GM18909 (cell line): ENCODE measurements around the gene HSPB2.
A peak's percentile ranks its signal among the peaks of the same experiment; 100 is the strongest.
"Not testable (repeated sequence)": the region's sequence is repeated elsewhere in the genome, so short reads cannot be mapped to it uniquely, and the experiment has no call there.

Experiments used
- ATAC-seq: cut with Tn5 transposase; IDR thresholded peaks from one replicate; pipeline ENCODE4 v1.9.1; 2021; ENCODE audit warnings: mild to moderate bottlenecking; ENCODE audit not compliant: unreplicated experiment, poor library complexity

HSPB2 gene, protein sequence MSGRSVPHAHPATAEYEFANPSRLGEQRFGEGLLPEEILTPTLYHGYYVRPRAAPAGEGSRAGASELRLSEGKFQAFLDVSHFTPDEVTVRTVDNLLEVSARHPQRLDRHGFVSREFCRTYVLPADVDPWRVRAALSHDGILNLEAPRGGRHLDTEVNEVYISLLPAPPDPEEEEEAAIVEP

DNA sequence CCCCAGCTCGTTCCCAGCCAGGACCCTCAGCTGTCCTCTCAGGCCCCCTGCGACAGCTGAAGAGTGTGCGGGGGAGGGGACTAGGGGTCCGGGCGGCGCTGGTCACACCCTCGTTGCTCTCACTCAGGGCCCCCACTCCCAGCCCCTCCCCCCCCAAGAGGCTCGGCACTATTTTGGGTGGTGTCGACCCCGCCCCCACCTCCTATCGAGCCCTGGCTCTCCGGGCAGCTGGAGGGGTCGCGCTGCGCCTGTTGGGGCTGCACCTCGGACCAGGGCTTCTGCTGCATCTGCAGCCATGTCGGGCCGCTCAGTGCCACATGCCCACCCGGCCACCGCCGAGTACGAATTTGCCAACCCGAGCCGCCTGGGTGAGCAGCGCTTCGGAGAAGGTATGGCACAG lies at the start of gene HSPB2:
HSPB2 (plus strand) TSS at position 200 of the 400 bp plus-strand sequence; CDS start at position 296, 96 bp downstream.
- no peak for ATAC-seq

DNA sequence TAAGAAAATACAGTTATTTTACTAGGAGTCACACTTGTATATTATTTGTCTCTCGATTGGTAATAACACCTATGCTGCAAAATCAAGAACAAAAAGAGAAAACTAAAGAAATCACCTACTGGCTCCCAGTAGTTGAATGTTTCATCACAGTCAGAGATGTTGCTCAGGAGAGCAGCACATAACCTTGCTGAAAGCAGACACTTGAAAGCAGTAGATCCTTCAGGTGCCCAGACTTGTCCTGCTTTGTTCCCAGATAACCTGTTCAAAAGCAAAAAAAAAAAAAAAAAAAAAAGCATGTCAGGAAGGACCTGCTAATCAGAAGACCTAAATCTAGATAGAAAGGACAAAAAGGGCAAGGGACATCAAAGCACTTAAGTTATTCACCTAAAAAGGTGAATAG lies 42.4 kb upstream of the HSPB2 start:
- ATAC-seq = no peak

DNA sequence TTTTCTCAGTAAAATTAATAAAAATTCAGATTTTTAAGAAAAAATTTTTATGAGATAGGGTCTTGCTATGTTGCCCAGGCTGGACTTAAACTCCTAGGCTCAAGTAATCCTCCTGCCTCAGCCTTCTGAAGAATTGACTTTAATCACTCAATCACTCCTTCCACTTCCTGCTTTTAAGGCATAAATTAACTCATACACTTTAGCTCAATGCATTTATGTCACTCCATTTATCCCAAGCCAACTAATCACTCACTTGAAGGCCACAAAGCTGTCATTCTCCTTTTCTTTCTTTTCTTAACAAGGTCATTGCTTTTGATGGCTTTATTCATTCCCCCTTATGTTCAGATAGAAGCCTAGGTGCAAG lies 42.0 kb upstream of the HSPB2 start:
- peak; percentile 8 for ATAC-seq

DNA sequence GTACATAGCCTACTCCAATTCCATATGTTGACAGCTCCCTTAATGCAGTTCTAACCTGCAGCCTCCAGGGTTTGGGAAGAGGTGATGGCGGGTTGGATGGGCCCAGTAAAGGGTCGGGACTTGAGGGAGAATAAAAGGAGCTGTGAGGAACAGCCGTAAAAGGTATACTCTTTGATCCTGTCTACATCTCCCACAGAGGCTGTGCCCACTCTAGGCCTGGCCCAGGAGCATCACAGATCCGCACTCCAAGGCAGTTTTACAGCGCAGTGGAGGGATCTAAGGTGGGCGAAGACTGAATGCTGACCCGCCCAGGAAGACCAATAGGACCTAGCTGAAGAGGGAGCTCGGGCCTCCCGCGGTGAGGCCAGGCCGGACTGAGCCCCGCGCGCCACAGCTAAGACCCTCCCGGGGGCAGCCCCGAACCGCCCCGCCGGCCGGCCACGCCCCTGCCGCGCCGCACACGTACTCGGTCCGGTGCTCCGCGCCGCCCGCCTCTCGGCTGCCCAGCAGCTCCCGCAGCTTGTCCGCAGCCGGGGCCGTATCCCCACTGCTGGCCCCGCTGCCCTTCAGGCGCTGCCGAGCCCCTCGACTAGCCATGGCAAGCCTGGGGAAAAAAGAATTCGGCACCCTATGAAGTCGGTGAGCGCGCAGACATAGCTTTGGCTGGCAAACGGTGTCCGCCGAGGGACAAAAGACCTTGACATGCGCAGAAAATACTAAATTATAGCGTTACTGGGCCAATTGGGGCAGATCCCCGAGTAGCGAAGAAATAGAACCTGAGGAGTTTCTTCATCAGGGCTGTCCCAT lies 41.4 kb upstream of the HSPB2 start, which contains the start of gene ALG9:
ALG9 (minus strand) TSS at position 696 of the 807 bp plus-strand sequence; CDS start at position 597, 99 bp downstream.
- ATAC-seq = peak; percentile 92

DNA sequence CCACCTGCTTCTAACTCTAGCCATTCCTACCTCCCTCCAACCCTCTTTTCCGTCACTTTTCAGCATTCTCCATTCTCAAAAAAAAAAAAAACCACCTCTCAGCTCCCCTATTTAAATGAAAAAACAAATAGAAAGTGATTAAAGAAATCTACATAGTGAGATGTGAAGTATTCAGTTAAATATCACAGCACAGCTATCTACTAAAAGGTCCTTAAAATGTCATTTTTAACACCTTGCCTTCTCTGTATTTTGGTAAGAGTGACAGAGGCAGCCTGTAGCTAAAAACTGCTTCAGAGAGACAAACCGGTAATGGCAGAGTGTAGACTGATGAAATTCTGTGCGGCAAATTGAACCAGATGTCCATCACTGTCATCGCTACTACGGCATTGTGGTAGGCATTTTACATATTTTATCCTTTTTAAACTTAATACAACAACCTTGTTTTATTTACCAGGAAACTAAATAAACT lies 40.8 kb upstream of the HSPB2 start:
- ATAC-seq = no peak

DNA sequence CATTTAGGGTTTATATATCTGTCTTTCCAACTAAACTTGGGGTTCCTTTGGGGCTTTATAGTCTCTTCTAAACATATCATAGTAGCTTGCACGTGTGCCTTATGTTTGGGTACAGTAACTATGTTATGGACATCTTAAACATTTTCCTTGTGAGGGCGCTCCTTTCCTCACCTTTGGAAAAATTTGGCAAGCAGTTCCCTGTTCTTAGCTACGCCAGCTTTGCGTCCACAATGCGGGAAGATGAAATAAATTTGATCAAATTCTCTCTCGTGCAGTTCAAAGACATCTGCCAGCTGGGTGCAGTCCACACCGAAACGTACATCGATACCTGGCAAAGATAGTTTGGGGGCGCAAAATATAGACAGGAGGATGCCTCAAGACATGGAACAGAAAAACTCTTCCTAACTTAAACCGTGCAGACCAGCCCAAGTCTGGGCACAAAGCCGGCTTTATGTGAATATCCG lies 34.1 kb upstream of the HSPB2 start:
- peak; percentile 17 for ATAC-seq

DNA sequence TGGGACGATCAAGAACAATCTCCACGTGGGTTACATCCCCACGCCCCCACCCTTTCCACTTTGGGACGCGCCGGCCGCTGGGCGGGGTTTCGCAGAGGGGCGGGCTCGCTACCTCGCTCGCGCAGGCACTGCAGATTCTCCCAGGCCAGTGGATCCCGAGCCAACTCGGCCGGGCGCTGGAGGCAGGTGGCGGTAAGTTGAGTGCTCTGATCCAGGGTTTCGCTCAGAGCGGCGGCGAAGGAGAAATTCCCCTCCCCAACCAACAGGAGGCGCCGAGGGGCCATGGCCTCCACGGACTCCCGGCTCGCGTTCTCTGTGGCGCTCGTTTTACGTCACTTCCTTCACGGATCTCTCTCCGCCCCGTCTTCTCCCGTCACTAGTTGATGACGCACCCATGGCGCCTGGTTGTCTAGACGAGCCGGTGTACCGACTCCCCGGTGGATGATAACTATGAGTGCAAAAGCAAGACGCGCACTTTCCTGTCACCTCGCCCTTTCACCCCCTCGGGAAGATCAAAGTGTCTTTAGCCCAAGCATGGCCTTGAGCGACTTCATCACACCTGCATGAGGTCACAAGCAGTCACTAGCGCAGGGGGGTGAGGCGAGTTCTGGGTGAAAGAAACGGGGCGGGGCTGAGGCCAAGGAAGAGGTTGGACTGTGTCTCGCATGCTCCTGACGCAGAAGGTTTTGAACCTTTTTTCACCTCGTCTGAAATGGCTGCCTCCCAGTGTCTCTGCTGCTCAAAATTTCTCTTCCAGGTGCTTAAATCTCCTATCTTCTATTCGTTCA lies 33.5 kb upstream of the HSPB2 start, which contains the start of the genes CFAP68 and FDXACB1:
CFAP68 (plus strand) TSS at position 693 of the 788 bp plus-strand sequence; CDS start at position 713, 20 bp downstream.
FDXACB1 (minus strand) TSS at position 317 of the 788 bp plus-strand sequence; CDS start at position 284, 33 bp downstream.
- ATAC-seq = peak; percentile 94

DNA sequence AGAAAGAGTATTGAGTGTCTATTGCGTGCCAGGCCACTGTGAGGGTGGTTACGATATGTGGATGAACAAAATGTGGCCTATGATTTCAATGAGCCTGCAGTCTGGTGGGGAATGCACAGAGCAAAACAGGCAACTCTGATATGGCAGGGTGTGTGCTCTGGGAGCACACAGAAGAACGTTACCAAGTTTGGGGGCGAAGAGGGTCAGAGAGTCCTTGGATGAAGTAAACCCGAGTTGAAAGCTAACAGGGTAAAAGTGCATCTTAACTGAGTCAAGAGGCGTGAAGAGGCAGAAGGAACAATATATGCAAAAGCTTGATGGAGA lies 32.9 kb upstream of the HSPB2 start:
- ATAC-seq = no peak

DNA sequence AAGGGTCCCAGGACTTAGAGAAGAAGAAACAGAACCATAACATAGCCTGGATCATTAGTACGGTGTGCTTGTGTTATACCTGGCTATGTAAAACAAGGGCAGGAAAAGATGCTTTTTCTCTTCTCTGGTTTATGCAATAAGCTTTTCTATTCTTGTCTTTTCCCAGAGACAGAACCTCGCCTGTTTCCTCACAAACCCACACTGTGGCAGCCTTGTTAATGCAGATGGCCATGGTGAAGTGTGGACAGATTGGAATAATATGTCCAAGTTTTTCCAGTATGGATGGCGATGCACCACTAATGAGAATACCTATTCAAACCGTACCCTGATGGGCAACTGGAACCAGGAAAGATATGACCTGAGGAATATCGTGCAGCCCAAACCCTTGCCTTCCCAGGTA lies 30.3 kb upstream of the HSPB2 start:
- no peak for ATAC-seq

DNA sequence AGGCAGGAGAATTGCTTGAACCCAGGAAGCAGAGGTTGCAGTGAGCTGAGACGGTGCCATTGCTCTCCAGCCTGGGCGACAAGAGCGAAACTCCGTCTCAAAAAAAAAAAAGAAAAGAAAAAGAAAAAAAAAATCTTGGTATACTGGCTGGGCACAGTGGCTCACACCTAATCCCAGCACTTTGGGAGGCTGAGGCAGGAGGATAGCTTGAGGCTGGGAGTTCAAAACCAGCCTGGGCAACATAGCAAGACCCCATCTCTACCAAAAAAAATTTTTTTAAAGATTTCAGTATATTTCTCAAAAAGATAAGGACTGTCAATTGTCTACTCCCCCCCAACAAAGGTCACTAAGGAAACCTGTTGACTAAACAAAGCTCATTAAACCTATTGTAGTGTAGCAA lies 27.5 kb upstream of the HSPB2 start:
- not testable (repeated sequence) for ATAC-seq

DNA sequence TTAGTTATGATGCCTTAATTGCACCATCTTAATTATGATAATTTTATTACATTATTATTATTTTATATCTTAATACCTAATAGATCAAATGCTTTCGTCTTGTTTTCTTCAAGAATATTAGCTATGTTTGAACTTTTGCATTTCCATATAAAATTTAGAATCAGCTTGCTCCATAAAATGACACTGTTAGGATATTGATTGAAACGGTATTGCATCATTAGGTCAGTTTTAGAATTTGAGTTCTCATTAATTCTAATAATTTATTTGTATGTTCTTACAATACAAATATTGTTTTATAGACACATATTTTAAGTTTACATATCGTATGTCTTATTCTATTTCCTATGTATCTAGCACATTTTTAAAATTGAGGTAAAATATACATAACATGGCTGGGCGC lies 26.5 kb upstream of the HSPB2 start:
- ATAC-seq = no peak

DNA sequence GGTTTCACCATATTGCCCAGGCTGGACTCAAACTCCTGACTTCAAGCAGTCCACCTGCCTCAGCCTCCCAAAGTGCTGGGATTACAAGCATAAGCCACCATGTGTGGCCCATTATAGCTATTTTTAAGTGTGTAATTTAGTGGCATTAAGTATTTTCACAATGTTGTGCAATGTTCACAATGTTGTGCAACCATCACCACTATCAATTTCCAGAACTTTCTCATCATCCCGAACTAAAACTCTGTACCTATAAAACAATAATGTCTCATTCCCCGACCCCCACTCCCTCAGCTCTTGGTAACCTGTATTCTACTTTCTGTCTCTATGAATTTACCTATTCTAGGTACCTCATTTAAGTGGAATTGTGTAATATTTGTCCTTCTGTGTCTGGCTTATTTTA lies 25.7 kb upstream of the HSPB2 start:
- ATAC-seq = no peak

DNA sequence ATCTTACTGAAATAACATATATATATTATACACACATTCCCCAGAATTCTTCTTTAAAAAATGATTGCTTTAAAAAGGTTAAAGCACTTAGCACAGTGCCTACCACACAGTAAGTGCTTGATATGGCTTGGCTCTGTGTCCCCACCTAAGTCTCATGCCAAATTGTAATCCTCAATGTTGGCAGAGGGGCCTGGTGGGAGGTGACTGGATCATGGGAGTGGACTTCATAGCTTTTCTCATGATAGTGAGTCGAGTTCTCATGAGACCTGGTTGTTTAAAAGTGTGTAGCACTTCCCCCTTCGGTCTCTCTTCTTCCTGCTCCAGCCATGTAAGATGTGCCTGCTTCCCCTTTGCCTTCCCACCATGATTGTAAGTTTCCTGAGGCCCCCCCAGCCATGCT lies 7.1 kb upstream of the HSPB2 start:
- ATAC-seq = no peak

DNA sequence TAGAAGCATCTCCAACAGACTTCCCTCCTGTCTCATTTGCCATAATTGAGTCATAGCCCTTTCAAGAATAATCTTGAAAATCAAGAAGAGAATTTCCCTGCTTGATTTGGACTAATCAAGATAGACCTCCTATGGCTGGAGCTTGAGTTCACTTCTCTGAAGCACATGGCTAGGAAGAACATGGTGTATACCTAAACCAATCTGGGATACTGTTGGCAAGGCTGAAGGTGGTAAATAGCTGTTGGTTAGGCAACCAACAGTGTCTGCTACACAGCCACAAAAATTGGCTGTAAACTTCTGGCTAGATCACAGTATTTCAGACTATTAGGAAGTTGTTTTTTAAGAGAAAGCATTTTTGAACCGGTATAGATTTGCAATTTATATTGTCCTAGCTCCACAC lies 5.9 kb upstream of the HSPB2 start:
- no peak for ATAC-seq

DNA sequence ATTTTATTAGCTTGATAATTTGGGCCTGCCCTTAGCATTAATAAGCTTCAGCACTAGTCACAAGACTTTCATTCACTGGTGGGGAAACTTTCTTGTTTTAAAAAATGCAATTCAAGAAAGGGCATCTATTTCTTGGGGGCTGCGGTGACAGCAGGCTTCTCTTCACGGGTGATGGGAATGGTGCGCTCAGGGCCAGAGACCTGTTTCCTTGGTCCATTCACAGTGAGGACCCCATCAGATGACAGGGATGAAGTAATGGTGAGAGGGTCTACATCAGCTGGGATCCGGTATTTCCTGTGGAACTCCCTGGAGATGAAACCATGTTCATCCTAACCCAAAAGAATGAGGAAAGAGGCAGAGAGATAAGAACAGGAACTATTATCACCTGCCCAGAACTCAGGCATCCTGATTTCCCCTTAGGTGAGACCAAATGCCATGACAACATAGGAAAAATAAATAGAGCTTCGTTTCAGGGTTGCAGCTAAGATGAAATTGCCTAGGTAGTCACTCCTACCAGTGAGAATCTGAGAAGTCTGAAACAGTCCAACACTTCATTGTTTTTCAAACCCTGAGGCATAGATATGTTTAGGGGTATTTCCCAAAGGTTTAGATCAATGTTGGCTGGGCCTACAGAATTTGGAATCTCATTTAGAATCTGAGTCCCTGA lies 3.8 kb upstream of the HSPB2 start:
- ATAC-seq = no peak

DNA sequence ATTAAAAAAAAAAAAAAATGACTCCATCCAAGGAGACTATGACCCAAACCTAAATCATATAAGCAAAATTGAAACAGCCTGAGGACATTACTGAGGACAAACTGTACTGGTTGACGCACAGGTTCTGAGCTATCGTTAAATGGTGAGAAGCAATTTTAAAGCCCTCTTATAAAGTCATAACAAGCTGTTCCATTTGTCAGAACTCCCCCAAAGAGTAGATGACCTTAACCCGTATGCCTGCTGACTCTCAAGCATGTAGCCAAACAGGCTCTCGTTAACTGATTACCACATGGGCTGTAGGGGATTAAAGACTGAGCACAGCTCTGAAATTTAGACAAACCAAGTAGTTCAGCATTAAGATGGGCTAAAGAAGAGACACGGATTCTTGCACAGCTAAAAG lies 3.2 kb upstream of the HSPB2 start:
- no peak for ATAC-seq

DNA sequence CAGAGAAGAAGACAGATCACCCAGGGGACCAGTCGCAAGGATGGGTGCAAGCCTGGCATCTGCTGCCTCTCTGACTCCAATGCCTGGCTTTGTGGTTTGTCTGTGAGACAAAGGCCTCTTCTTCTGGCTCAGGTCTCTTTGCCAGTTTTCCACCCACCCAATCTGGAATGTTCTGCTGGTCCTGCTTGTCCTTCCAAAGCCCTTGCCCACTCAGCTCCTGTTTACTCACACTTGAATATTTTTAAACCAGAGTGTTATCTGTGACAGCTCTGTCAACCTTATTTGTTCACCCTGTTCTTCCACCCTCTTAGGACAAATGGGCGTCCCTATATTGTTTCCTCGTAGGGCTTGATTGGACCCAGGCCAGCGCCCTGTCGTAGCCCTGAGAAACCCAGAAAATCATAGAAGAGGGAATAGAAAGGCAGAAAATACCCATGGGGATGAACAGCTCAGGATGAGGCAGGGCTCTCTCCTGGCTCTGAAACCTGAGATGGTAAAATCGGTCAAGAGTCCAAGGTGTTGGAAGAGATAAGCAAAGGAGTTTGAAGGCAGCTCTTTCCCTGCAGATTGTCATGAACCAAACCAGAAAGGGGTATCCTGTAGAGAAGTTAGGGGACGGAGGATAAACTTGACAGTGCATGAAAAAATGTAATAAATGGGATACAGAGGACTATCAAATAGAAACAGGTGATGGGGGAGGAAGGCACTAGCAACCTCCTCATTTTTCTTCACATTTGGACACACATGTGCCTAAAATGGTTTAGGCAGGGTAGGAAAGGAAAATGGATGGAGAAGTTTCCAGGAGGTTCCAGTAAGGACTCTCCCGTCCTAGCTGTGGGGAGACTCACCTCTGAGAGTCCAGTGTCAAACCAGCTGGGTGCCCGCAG lies 1.6 kb upstream of the HSPB2 start:
- no peak for ATAC-seq

DNA sequence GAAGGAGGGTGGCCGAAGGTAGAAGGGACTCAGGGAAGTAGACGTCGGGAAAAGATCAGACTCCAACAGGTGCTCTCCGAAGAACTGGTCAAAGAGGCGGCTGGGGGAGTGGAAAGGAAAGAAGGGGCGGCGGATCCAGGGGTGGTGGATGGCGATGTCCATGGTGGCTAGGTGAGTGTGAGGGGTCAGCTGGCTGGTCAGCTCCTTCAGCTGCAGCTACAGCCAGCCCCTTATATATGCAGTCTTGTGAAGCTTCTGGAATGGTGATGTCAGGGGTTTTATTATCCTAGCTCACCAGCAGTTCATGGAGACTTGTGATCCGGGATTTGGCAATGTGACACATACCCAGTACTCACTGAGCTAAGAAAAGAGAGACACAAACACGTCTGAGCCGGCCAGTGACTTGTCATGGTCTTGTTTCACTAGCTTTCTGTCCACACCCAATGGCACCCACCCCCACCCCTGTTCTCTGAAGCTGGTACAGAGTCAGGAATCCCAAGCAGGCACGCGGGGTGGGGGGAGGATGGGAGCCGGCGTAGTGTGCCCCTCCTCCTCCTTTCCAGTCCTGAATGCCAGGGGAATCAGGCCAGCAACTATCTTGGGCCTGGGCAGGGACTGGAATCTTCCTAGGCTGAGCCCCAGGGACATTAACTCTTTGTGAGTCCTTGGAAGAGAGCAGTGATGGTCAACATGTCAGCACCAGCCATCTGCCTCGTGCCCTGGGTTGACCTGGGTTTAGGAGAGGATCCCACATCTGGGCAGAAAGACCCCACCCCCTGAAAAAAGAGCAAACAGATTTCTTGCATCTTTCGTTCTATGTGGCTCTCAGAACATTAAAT lies 752 bp upstream of the HSPB2 start, which contains the start of gene CRYAB:
CRYAB (minus strand) TSS at position 208 of the 839 bp plus-strand sequence; CDS start at position 162, 46 bp downstream.
- no peak for ATAC-seq
